ENCODE measurements around the gene MATCAP1.

The MATCAP1 gene

DNA sequence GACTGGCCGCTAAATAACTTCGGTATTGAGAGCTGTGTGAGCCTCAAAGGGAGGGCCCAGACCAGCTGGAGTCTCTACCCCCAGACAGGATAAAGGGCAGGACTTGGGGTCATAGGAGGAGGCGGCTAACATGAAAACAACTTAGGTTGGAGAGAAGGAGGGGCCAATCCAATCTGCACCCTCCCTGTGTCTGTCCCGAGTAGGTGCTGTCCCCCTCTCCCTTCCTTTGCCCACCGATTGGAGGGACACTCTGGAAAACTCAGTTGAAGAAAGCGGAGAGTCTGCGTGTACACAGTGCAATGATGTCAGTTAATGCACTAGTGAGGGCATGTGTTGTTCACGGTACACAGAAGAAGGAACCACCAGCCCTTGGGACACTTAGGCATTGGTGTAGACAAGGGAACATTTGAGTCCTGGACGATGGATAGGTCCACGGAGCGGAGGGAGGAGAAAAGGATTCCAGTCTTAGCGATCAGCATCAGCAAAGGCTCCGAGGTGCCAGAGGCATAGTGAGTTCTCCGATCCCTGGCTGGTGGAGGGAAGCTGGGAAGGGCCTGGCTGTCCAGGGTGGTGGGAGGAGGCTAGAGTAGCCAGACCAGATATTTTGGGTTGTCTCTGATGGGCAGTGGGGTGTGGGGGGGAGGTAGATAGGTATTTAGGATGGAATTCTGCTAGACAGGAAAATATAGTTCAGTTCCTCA is 12.7 kb downstream of the MATCAP1 start:
- no peak for DNase-seq

GRCh38 chr16:67170168-67170948 is 13.4 kb downstream of the MATCAP1 start, which contains the start of gene NOL3:
Gene NOL3 (plus strand): TSS chr16:67170538.
- DNase-seq, result peak; percentile 71 to 80

DNA sequence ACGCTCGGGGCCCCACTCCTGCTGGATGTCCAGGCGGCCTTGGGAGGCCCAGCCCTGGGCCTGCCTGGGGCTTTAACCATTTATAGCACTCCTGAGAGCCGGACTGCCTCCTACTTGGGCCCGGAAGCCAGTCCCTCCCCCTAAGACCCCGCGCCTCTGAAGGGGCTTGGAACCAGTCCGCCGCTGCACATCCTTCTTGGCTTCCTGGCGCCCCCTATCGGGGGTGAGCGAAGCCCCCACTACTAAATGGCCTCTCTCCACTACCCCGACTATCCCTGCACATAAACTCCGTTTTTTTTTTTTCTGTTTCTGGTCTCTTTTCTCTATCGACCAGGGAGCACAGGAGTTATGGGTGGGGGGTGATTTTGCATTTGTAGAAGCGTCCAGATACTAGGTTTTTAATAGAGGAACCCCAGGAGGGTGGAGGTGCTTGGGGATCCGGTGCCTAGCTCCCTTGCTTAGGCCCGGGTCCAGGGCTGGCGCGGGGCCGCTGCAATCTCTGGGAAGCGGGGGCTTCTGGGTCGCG is 14.1 kb downstream of the MATCAP1 start:
- DNase-seq, result peak; percentile 64 to 66

- DNase-seq, result no peak
Observed at GRCh38 chr16:67169011-67169451, 14.7 kb downstream of the MATCAP1 start.

- no peak for DNase-seq
Observed at GRCh38 chr16:67167588-67167987, 16.2 kb downstream of the MATCAP1 start.

DNA sequence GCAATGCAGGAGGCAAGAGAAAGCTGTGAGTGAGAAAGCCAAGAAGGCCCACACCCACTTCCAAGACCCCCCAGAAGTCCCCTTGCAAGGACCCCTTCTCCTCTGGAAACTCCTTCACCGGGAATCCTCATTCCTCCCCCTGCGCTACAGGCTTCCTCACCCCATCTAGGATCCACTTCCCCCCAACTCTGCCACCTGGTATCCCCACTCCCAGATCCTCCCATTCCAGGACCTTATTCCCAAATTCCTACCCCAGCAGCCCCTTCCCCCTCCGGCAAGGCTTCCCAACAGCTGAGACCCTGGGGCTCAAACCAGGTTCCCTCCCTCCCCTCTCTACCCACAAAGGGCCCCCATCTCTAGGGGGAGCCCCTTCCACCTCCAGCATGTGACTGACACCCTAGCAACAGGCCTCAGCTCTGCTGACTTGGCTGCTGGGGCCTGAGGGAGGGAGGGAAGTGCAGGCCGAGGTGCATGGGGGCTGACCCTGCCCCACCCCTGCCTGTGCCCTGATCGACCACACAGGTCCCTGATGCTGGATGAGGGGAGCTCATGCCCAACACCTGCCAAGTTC is 17.1 kb downstream of the MATCAP1 start:
- DNase-seq, result no peak

DNA sequence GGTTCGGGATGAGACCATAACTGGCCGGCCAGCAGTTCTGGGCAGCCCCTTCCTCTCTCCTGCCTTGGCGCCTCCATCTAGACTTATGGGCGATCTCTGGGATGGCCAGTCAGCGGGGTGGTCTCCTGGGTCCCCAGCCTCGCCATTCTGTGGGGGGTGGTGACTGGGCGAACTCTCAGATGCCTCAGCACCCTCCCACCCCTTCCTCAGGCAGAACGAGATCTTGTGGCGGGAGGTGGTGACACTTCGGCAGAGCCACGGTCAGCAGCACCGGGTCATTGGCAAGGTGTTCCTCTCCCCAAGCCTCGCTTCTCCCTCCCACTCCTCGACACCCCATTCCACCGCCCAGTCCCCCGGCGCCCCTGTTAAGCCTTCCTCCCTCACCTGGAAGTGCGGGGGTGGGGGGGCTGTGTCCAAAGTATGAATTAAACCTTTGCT is 17.6 kb downstream of the MATCAP1 start:
- no peak for DNase-seq

GRCh38 chr16:67165121-67166078 is 18.4 kb downstream of the MATCAP1 start:
- no peak for DNase-seq

- no peak for DNase-seq
Observed at GRCh38 chr16:67164599-67165061, 19.1 kb downstream of the MATCAP1 start, which contains the start of gene HSF4. Gene HSF4 (plus strand): TSS chr16:67164745. CDS start chr16:67164812, 67 bp downstream.

DNA sequence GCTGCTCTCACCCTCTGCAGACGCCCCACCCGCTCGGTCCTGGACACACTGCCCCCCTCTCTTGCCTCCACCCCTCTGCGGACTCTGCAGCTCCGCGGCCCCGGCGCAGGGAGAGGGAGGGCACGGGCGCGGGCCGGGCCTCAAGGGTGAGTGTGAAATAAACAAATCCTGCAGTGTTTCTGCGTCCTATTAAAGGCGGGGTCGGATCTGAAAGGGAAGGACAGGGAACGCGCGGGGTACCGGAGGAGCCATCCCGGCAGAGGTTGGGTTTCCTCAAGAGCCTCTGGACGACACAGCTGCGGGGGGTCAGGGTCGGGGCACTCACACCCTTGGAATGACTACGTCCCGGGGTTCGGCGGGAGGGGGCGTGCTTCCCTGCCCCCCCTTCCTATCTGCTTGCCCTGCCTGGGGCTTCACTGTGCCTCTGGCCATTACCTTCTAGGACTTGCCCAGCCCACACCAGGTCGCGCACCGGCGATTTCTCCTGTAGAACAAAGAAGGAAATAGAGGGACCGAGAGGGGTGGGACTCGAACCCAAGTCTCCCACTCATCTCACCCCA is 19.7 kb downstream of the MATCAP1 start:
- no peak for DNase-seq

DNA sequence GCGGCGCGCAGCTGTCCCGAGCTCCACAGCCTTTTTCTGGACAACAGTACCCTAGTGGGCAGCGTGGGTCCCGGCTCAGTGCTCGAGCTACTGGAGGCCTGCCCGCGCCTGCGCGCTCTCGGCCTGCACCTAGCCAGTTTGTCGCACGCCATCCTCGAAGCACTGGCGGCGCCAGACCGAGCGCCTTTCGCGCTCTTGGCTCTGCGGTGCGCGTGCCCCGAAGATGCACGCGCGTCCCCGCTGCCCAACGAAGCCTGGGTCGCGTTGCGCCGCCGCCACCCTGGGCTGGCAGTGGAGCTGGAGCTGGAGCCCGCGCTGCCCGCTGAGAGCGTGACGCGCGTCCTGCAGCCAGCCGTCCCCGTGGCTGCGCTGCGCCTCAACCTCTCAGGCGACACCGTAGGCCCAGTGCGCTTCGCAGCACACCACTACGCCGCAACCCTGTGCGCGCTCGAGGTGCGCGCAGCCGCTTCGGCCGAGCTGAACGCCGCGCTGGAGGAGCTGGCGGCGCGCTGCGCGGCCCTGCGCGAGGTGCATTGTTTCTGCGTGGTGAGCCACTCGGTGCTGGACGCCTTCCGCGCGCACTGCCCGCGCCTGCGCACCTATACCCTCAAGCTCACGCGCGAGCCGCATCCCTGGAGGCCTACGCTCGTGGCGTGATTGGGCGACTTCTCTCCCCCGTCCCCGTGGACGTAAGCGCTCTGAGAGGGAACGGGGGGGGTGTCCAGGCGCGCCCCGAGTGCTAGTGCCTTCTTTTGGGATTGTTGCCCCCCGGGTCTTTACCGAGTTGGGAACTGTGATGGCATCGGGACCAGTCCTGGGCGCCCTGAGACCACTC is 20.4 kb downstream of the MATCAP1 start:
- peak; percentile 66 to 73 for DNase-seq

- no peak for DNase-seq
Observed at GRCh38 chr16:67162506-67163163, 21.1 kb downstream of the MATCAP1 start.

DNA sequence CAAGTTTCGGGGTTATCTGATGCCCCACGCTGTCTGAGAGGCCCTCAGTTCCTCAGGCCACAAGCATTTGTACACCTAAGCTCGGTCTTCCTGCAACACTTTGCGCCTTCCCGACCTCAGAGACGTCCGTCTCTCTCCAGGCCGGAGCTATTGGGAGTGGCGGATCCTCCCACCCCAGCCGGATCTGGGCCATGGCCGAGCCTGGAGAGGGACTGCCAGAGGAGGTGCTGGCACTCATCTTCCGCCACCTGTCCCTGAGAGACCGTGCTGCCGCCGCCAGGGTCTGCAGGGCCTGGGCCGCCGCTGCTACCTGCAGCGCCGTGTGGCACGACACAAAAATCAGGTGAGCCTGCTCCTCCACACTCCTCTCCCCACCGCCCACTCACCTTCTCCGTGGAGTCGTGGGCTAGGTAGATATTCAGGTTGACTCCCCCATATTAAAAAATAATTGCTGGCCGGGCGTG is 22.1 kb downstream of the MATCAP1 start:
- DNase-seq, result peak in 1 of 2 experiments; percentile 20

DNA sequence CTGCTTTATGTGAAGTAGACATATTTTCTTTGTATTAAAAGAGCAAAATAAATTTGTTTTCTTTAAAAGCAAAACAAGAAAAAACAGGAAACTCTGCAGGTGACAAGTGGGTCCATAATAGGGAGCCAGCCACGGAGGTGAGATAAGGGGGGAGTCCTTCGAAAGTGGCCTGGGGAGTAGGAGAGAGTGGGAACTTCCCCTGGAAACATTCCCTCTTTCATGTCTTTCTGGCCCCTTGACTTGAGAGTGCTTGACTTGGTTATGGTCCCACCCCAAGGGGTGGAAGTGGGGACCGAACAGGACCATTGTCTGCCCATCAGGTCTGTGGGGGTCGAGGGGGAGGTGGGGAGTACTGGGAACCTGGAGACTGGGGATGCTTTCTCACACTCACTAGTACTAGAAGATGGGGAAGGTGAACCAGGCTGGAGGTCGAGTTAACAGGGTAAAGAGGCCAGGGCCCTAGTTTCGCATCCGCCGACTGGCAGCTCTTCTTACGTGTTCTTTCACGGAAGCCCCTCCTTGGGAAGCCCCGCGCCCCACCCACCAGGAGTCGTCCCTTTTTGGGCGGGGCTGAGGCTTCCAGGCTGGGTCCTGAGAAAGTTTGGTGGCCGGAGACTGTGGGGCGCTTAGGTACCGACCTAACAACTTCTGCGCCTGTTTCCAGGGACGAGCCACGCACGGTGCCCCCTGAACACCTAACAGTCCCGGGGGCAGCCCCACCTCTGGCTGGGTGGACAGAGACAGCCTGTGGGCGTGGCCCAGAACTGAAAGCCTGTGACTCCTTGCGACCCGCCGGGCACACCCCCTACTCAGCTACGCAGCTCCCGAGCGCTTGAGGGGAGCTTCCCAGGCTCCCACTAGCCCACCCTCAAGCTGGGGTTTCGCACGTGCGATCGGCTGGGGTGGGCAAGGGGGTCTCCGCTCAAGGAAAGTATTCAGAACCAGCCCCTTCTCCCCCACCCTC is 24.8 kb downstream of the MATCAP1 start:
- peak; percentile 90 for DNase-seq

DNA sequence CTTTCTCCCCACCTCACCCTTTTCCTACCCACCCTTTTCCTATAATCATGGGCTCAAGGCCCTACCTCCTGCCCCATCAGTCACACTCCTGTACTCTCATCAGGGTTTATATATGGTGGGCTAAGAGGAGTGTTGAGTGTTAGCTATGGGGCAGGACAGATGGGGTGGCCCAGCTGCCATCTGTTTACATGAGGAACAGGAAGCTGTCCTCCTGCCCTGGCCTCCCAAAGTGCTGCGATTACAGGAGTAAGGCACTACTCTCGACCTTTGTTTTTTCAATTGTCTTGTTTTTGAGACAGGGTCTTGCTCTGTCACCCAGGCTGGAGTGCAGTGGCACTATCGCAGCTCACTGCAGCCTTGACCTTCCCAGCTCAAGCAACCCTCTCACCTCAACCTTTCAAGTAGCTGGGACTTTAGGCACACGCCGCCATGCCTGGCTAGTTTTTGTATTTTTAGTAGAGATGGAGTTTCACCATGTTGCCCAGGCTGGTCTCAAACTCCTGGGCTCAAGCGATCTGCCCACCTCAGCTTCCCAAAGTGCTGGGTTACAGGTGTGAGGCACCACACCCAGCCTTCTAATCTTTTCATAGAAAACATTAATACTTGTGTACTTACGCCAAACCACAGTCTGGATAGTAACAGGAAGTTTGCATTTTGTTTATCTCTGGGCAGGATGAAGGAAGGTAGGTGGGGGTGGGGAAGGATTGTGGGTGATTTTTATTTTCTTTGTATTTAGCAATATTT is 25.7 kb downstream of the MATCAP1 start:
- no peak for DNase-seq

GRCh38 chr16:67157106-67157748 is 26.5 kb downstream of the MATCAP1 start:
- no peak for DNase-seq

DNA sequence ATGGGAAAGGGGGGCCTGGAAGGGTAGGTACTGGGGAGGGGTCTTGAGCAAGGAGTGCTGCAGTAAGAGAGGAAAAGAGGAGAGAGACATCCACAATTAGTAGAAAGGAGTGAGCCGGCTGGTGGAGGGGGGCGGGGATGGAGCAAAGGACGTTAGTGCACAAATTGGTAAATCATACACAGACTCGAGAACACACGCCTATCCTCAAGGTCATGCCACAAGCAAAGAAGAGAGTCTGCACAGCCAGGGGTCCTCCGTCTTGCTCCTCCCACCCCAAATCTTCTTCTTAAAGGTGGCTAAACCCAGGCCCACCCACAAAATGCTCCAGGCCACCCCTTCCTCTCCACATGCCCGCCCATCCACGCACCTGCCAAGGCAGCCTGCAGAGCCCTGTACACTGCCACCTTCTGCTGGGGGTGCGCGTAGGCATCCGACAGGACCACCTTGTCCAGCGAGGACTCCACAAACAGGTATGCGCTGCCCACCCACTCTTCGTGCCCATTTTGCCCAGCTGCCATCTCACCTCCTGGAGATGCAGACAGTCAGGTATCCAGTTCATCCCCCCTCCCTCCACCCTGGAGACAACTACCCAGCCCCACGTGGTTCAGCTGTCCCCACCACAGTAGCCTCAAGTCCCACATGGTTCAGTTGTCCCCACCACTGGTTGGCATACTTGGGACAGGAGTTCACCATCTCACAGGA is 27.5 kb downstream of the MATCAP1 start:
- DNase-seq, result peak in 1 of 2 experiments; percentile 24
